ENCODE data around the gene ZNF616.
"Not testable (repeated sequence)": the region's sequence is repeated elsewhere in the genome, so short reads cannot be mapped to it uniquely, and the experiment has no call there.

The ZNF616 gene

GRCh38 chr19:52102782-52103181 lies 37.0 kb downstream of the ZNF616 start:
- DNase-seq: no peak

GRCh38 chr19:52101866-52102562 lies 37.7 kb downstream of the ZNF616 start:
- DNase-seq: no peak

- DNase-seq: no peak
Observed at GRCh38 chr19:52099497-52100138, 40.1 kb downstream of the ZNF616 start.

- not testable (repeated sequence) for DNase-seq
Observed at GRCh38 chr19:52096416-52096815, 43.3 kb downstream of the ZNF616 start.

- DNase-seq: peak; percentile 89 to 91
Observed at GRCh38 chr19:52095172-52096014, 44.3 kb downstream of the ZNF616 start, which contains the start of gene ZNF841. Gene ZNF841 (minus strand): TSS chr19:52095765. CDS start chr19:52084801, 10,964 bp downstream.

- DNase-seq: no peak
Observed at GRCh38 chr19:52094526-52095130, 45.1 kb downstream of the ZNF616 start.

- DNase-seq: no peak
Observed at GRCh38 chr19:52086481-52086880, 53.3 kb downstream of the ZNF616 start.

- no peak for DNase-seq
Observed at GRCh38 chr19:52070496-52070895, 69.2 kb downstream of the ZNF616 start.

GRCh38 chr19:52069653-52070052 lies 70.1 kb downstream of the ZNF616 start:
- no peak for DNase-seq

GRCh38 chr19:52066258-52066863 lies 73.4 kb downstream of the ZNF616 start:
- no peak for DNase-seq

GRCh38 chr19:52065399-52065798 lies 74.3 kb downstream of the ZNF616 start:
- no peak for DNase-seq
